ENCODE results near the gene STK32B.

DNA sequence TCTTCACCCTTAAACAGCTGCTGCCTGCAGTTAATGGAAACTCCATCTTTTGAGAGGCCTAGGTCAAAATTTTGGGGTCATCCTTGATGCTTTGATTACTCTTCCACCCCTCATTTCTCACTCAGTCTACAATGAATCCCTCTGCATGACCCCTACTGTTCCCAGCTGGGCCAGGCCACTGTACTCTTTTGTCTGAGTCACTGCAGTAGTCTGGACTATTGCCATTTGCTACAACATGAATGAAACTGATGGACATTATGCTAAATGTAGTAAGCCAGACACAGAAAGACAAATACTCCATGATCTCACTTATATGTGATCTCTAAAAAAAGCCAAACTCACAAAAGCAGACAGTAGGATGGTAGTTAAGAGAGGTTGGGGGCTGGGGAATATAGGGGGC, 28.3 kb downstream of the STK32B start:
- TF ChIP-seq CTCF (IDR thresholded peaks at IDR 0.05) (no peak), ZFX (IDR thresholded peaks at IDR 0.05; ENCODE audit: borderline replicate concordance) (no peak)

All from 22Rv1 (cell line).